Measurements from ENCODE around the gene CCNB1IP1.
"Not testable (repeated sequence)": the region's sequence is repeated elsewhere in the genome, so short reads cannot be mapped to it uniquely, and the experiment has no call there.

CCNB1IP1 gene

GRCh38 chr14:20346713-20347112 lies 13.6 kb upstream of the CCNB1IP1 start:
- Histone ChIP-seq H3K9me3 (ENCODE audit: insufficient read depth, low read length) (no peaks in the 10 kb centered on the region), H3K36me3 (ENCODE audit: insufficient read depth, insufficient read length, low read length) (peaks cover 62% of the 10 kb centered on the region), H3K27me3 (ENCODE audit: insufficient read depth, insufficient read length) (no peaks in the 10 kb centered on the region), H3K4me3 (ENCODE audit: insufficient read length, low read depth) (no peak overlapping the region), H3K9ac (ENCODE audit: insufficient read length, low read depth) (no peak overlapping the region), H3K4me1 (ENCODE audit: insufficient read depth, insufficient read length) (no peaks in the 10 kb centered on the region)
- TF ChIP-seq ZNF274 (IDR thresholded peaks at IDR 0.05; ENCODE audit: low read depth, low read length) (no peak), SUZ12 (IDR thresholded peaks at IDR 0.05; ENCODE audit: extremely low read depth, insufficient read depth, insufficient read length) (no peak), YY1 (IDR thresholded peaks at IDR 0.05; ENCODE audit: insufficient read depth, insufficient read length) (no peak)
- DNase-seq (ENCODE audit: low read depth, low spot score): no peak

- H3K9ac ChIP-seq (ENCODE audit: insufficient read length, low read depth): no peak overlapping the region
- DNase-seq (ENCODE audit: low read depth, low spot score): no peak
- no peaks in the 10 kb centered on the region for H3K27me3 ChIP-seq (ENCODE audit: insufficient read depth, insufficient read length)
- H3K4me3 ChIP-seq (ENCODE audit: insufficient read length, low read depth): no peak overlapping the region
- H3K36me3 ChIP-seq (ENCODE audit: insufficient read depth, insufficient read length, low read length): peaks cover 51% of the 10 kb centered on the region
- H3K4me1 ChIP-seq (ENCODE audit: insufficient read depth, insufficient read length): no peaks in the 10 kb centered on the region
- no peaks in the 10 kb centered on the region for H3K9me3 ChIP-seq (ENCODE audit: insufficient read depth, low read length)
- TF ChIP-seq ZNF274 (IDR thresholded peaks at IDR 0.05; ENCODE audit: low read depth, low read length) (no peak), SUZ12 (IDR thresholded peaks at IDR 0.05; ENCODE audit: extremely low read depth, insufficient read depth, insufficient read length) (no peak), YY1 (IDR thresholded peaks at IDR 0.05; ENCODE audit: insufficient read depth, insufficient read length) (no peak)
These were observed 12.3 kb upstream of the CCNB1IP1 start for GRCh38 chr14:20345366-20345765.

- Histone ChIP-seq H3K4me3 (ENCODE audit: insufficient read length, low read depth) (peak overlapping the region; percentile 65), H3K36me3 (ENCODE audit: insufficient read depth, insufficient read length, low read length) (peaks cover 38% of the 10 kb centered on the region), H3K4me1 (ENCODE audit: insufficient read depth, insufficient read length) (no peaks in the 10 kb centered on the region), H3K27me3 (ENCODE audit: insufficient read depth, insufficient read length) (no peaks in the 10 kb centered on the region), H3K9me3 (ENCODE audit: insufficient read depth, low read length) (no peaks in the 10 kb centered on the region), H3K9ac (ENCODE audit: insufficient read length, low read depth) (peak overlapping the region; percentile 90)
- DNase-seq (ENCODE audit: low read depth, low spot score): no peak
- TF ChIP-seq ZNF274 (IDR thresholded peaks at IDR 0.05; ENCODE audit: low read depth, low read length) (no peak), YY1 (IDR thresholded peaks at IDR 0.05; ENCODE audit: insufficient read depth, insufficient read length) (no peak), SUZ12 (IDR thresholded peaks at IDR 0.05; ENCODE audit: extremely low read depth, insufficient read depth, insufficient read length) (no peak)
These were observed 10.8 kb upstream of the CCNB1IP1 start for GRCh38 chr14:20343862-20344220.

- H3K9me3 ChIP-seq (ENCODE audit: insufficient read depth, low read length): no peaks in the 10 kb centered on the region
- H3K36me3 ChIP-seq (ENCODE audit: insufficient read depth, insufficient read length, low read length): peaks cover 32% of the 10 kb centered on the region
- H3K9ac ChIP-seq (ENCODE audit: insufficient read length, low read depth): peak within 1 kb of the TSS; percentile 90
- H3K4me1 ChIP-seq (ENCODE audit: insufficient read depth, insufficient read length): no peaks in the 10 kb centered on the region
- peak; percentile 97 for DNase-seq (ENCODE audit: low read depth, low spot score)
- no peak for TF ChIP-seq ZNF274 (IDR thresholded peaks at IDR 0.05; ENCODE audit: low read depth, low read length)
- peak; percentile 55 for TF ChIP-seq YY1 (IDR thresholded peaks at IDR 0.05; ENCODE audit: insufficient read depth, insufficient read length)
- peak within 1 kb of the TSS; percentile 65 for H3K4me3 ChIP-seq (ENCODE audit: insufficient read length, low read depth)
- H3K27me3 ChIP-seq (ENCODE audit: insufficient read depth, insufficient read length): no peaks in the 10 kb centered on the region
These were observed 10.2 kb upstream of the CCNB1IP1 start, which contains the start of gene PARP2 for GRCh38 chr14:20343092-20343861. PARP2 (plus strand) TSS chr14:20343635; CDS start chr14:20343642, 7 bp downstream.

GRCh38 chr14:20341646-20342045 lies 8.6 kb upstream of the CCNB1IP1 start:
- Histone ChIP-seq H3K27me3 (ENCODE audit: insufficient read depth, insufficient read length) (no peaks in the 10 kb centered on the region), H3K36me3 (ENCODE audit: insufficient read depth, insufficient read length, low read length) (peaks cover 18% of the 10 kb centered on the region), H3K4me3 (ENCODE audit: insufficient read length, low read depth) (peak overlapping the region; percentile 5), H3K4me1 (ENCODE audit: insufficient read depth, insufficient read length) (no peaks in the 10 kb centered on the region), H3K9me3 (ENCODE audit: insufficient read depth, low read length) (no peaks in the 10 kb centered on the region), H3K9ac (ENCODE audit: insufficient read length, low read depth) (peak overlapping the region; percentile 64)
- no peak for DNase-seq (ENCODE audit: low read depth, low spot score)
- TF ChIP-seq YY1 (IDR thresholded peaks at IDR 0.05; ENCODE audit: insufficient read depth, insufficient read length) (no peak), ZNF274 (IDR thresholded peaks at IDR 0.05; ENCODE audit: low read depth, low read length) (no peak), SUZ12 (IDR thresholded peaks at IDR 0.05; ENCODE audit: extremely low read depth, insufficient read depth, insufficient read length) (no peak)

GRCh38 chr14:20341032-20341431 lies 8.0 kb upstream of the CCNB1IP1 start:
- H3K36me3 ChIP-seq (ENCODE audit: insufficient read depth, insufficient read length, low read length): peaks cover 13% of the 10 kb centered on the region
- not testable (repeated sequence) for H3K4me1 ChIP-seq (ENCODE audit: insufficient read depth, insufficient read length); H3K9me3 ChIP-seq (ENCODE audit: insufficient read depth, low read length); H3K9ac ChIP-seq (ENCODE audit: insufficient read length, low read depth); H3K4me3 ChIP-seq (ENCODE audit: insufficient read length, low read depth); H3K27me3 ChIP-seq (ENCODE audit: insufficient read depth, insufficient read length); DNase-seq (ENCODE audit: low read depth, low spot score)

- no peak overlapping the region for H3K9ac ChIP-seq (ENCODE audit: insufficient read length, low read depth)
- TF ChIP-seq SUZ12 (IDR thresholded peaks at IDR 0.05; ENCODE audit: extremely low read depth, insufficient read depth, insufficient read length) (no peak), ZNF274 (IDR thresholded peaks at IDR 0.05; ENCODE audit: low read depth, low read length) (no peak), YY1 (IDR thresholded peaks at IDR 0.05; ENCODE audit: insufficient read depth, insufficient read length) (no peak)
- no peaks in the 10 kb centered on the region for H3K27me3 ChIP-seq (ENCODE audit: insufficient read depth, insufficient read length)
- H3K36me3 ChIP-seq (ENCODE audit: insufficient read depth, insufficient read length, low read length): peaks cover 20% of the 10 kb centered on the region
- H3K4me1 ChIP-seq (ENCODE audit: insufficient read depth, insufficient read length): peaks cover 3% of the 10 kb centered on the region
- no peak overlapping the region for H3K4me3 ChIP-seq (ENCODE audit: insufficient read length, low read depth)
- no peak for DNase-seq (ENCODE audit: low read depth, low spot score)
- no peaks in the 10 kb centered on the region for H3K9me3 ChIP-seq (ENCODE audit: insufficient read depth, low read length)
These were observed 938 bp upstream of the CCNB1IP1 start for GRCh38 chr14:20334017-20334416.
